ENCODE data around the gene SMIM35.

Gene SMIM35

GRCh38 chr11:118086913-118087768, at the start of gene SMIM35:
TSS of gene SMIM35 (minus strand) at chr11:118086963. CDS start at chr11:118086757, 206 bp downstream.
- DNase-seq (ENCODE audit: low read depth) = no peak

GRCh38 chr11:118136341-118136740, 49.6 kb upstream of the SMIM35 start:
- no peak for DNase-seq (ENCODE audit: low read depth)

GRCh38 chr11:118135796-118136165, 49.0 kb upstream of the SMIM35 start:
- no peak for DNase-seq (ENCODE audit: low read depth)

GRCh38 chr11:118135051-118135795, 48.5 kb upstream of the SMIM35 start:
- DNase-seq (ENCODE audit: low read depth) = no peak

- DNase-seq (ENCODE audit: low read depth) = no peak
These were observed 47.1 kb upstream of the SMIM35 start for GRCh38 chr11:118133816-118134215.

- no peak for DNase-seq (ENCODE audit: low read depth)
These were observed 45.8 kb upstream of the SMIM35 start for GRCh38 chr11:118132385-118133151.

GRCh38 chr11:118129471-118130172, 42.9 kb upstream of the SMIM35 start:
- no peak for DNase-seq (ENCODE audit: low read depth)

- DNase-seq (ENCODE audit: low read depth) = no peak
These were observed 42.1 kb upstream of the SMIM35 start for GRCh38 chr11:118128721-118129470.

GRCh38 chr11:118128310-118128709, 41.5 kb upstream of the SMIM35 start:
- DNase-seq (ENCODE audit: low read depth) = no peak

GRCh38 chr11:118126082-118126838, 39.5 kb upstream of the SMIM35 start:
- DNase-seq (ENCODE audit: low read depth) = no peak

- no peak for DNase-seq (ENCODE audit: low read depth)
These were observed 38.3 kb upstream of the SMIM35 start for GRCh38 chr11:118124929-118125535.

GRCh38 chr11:118120793-118121192, 34.0 kb upstream of the SMIM35 start:
- DNase-seq (ENCODE audit: low read depth) = no peak

GRCh38 chr11:118117790-118118601, 31.2 kb upstream of the SMIM35 start:
- no peak for DNase-seq (ENCODE audit: low read depth)

GRCh38 chr11:118115048-118115447, 28.3 kb upstream of the SMIM35 start:
- DNase-seq (ENCODE audit: low read depth) = no peak

- DNase-seq (ENCODE audit: low read depth) = no peak
These were observed 27.5 kb upstream of the SMIM35 start for GRCh38 chr11:118114266-118114665.

- no peak for DNase-seq (ENCODE audit: low read depth)
These were observed 26.1 kb upstream of the SMIM35 start for GRCh38 chr11:118112711-118113430.

GRCh38 chr11:118111744-118112035, 24.9 kb upstream of the SMIM35 start:
- DNase-seq (ENCODE audit: low read depth) = no peak

GRCh38 chr11:118111019-118111743, 24.4 kb upstream of the SMIM35 start:
- DNase-seq (ENCODE audit: low read depth) = no peak
